ENCODE results near the gene TP63. TPM values are rescaled to one million over a fixed set of nuclear protein-coding genes. Genes with fewer than 3 reads are reported as not detected.
"Not testable (repeated sequence)": the region's sequence is repeated elsewhere in the genome, so short reads cannot be mapped to it uniquely, and the experiment has no call there.

Gene TP63
- total RNA-seq, 1 donor from 2014 or later = 0.06 TPM

GRCh38 chr3:189625572-189625971, 5.6 kb upstream of the TP63 start:
- DNase-seq (ENCODE audit: low spot score) = no peak

DNA sequence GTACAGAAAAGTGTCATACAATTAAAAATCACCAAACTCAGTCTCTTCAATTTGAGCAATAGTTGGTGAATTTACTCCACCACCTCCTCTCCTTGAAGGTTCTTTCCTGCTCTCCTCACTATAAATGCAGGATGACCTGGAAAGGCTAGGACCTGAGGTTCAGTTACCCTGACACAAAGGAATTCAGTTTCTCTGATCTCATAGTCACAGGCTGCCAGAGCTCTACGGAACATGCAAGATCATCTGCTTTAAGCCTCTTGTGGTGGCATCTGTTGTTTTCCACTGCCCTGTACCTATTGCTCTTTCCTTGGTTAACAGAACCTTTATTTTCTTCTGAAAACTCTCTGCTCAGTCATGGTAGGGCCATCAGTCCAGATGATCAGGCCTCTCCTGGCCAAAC, 4.9 kb upstream of the TP63 start:
- no peak for DNase-seq (ENCODE audit: low spot score)

DNA sequence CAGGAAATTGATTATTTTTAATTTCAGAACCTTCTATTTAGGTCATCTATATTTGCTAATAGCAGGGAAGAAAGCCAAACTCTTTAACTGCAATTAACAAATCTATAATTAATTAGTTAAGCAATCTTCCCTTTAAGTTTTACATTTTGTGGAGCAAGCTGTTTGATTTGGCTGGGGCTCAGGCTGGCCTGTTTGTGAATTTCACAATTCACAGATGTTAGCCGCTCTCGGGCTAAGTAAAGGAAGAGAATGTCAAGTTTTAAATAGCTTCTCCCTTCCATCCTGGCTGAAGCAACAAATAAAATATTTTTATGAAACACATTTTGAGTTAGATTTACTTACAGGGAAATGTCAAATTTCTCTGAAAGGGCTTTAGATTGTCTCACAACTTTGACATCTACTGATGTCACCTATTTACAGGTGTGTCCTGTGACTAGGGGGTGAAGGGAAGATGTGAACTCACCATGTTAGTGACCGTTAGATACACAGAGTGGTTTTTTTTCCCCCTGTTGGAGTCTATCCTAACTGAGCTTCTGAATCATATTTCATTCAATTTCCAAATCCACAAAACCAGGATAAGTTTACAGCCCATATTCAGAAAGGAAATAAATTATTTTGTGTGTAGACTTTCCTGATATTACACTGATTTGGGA, 1.3 kb upstream of the TP63 start:
- DNase-seq (ENCODE audit: low spot score) = no peak

GRCh38 chr3:189630767-189631372, 319 bp upstream of the TP63 start:
- DNase-seq (ENCODE audit: low spot score) = no peak

DNA sequence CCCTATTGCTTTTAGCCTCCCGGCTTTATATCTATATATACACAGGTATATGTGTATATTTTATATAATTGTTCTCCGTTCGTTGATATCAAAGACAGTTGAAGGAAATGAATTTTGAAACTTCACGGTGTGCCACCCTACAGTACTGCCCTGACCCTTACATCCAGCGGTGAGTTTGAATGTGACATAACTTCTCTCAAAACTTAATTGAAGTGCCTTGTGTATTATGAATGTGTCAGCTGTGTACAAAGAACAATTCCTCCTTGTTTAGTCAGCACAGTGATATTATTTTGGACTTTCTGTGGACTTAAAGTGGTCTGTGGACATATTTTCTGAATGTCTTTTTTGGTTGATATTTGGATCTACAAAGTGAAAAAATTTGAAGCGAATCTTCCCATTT, 220 bp downstream of the TP63 start:
- no peak for DNase-seq (ENCODE audit: low spot score)

- DNase-seq (ENCODE audit: low spot score) = no peak
Measured at GRCh38 chr3:189632242-189632641, 1.1 kb downstream of the TP63 start.

- DNase-seq (ENCODE audit: low spot score) = no peak
Measured at GRCh38 chr3:189635339-189635738, 4.2 kb downstream of the TP63 start.

GRCh38 chr3:189636048-189636447, 4.9 kb downstream of the TP63 start:
- no peak for DNase-seq (ENCODE audit: low spot score)

DNA sequence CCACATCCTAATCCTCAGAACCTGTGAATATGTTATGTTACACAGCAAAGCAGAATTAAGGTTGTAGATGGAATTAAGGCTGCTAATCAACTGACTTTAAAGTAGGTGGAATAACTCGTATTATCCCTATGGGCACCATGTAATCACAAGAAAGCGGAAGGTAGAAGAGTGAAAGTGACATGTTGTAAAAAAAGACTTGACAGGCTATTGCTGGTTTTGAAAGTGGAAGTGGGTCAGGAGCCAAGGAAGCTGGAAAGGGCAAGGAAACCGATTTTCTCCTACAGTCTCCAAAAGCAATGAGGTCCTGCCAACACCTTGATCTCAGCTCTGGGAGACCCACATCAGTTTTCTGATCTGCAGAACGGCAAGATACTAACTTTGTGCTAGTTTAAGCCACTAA, 6.6 kb downstream of the TP63 start:
- DNase-seq (ENCODE audit: low spot score) = no peak

DNA sequence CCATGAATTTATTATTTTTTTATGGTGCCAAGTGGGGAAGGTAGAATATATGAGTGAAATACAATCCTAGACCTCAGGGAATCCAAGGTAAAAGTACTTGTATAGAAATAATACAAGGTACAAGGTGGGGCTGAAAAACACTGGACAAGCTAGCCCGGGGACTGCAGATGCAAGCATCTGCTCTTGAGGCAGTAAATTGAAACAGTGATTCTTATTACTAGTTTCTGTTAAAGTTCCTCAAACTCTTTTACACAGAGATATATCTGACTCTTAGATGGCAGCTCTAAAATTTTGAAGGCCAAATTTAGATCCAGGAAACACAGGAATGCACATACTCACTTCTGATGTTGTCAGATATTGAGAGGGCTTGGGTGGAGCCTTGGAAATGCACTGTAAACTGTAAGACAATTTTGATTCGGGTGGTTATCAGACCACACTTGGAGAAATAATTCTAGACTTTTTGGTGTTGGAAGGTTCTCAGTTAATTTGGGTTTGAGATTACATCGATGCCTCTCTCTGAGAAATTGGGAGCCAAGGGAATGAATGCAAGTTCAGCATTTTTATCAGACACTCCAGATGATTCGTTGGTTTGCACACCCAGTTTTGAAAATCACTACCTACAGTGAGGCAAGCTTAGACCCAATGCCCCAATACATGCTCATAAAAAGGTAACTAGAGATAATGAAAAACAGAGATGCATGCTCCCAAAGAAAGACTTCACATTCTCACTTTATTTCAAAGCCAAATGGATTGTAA, 7.3 kb downstream of the TP63 start:
- no peak for DNase-seq (ENCODE audit: low spot score)

DNA sequence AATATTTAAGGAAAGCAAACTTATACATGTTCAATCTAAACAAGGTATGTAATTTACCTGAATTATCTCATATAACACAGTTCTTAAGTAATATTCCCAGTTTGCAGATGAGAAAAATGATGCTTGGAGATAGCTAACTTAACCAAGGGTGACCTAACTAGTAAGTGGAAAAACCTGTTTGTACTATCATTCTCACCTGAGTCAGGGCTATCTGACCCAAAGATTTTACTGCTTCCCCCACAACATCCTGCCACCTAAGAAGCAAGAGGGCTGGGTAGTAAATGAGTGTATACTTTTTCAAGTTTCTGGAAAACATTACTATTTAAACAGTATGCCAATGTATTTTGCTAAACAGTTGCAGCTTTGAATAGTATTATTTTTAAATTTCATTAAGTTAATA, 10.6 kb downstream of the TP63 start:
- no peak for DNase-seq (ENCODE audit: low spot score)

GRCh38 chr3:189646853-189647542, 15.8 kb downstream of the TP63 start:
- DNase-seq (ENCODE audit: low spot score) = no peak

DNA sequence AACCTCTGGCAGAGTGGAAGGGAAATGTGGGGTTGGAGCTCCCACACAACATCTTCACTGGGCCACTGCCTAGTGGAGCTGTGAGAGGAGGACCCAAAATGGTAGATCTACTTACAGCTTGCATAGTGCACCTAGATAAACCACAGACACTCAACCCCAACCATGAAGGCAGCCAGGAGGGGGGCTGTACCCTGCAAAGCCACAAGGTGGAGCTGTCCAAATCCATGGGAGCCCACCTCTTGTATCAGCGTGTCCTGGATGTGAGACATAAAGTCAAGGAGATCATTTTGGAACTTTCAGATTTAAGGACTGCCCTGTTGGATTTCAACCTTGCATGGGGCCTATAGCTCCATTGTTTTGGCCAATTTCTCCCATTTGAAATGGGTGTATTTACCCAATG, 20.9 kb downstream of the TP63 start:
- no peak for DNase-seq (ENCODE audit: low spot score)

GRCh38 chr3:189655617-189656016, 24.4 kb downstream of the TP63 start:
- no peak for DNase-seq (ENCODE audit: low spot score)

GRCh38 chr3:189659571-189659970, 28.4 kb downstream of the TP63 start:
- no peak for DNase-seq (ENCODE audit: low spot score)

DNA sequence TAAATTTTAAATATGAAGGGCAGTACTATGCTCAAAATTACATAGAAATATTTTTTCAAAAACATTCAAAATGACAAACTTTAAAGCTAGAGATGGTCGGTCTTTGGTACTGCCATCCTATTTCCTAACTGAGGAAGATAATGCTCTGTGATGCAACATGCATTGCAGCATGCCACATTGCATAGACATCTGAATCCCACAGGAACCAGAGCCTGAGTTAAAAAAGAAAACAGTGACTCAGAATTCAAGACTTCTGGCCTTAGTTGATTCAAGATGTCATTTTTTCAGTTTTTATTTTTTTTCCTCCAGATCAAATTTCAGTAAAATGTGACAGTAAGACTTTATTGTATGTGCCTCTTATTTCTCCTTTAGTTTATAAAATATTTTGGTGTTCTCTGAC, 33.1 kb downstream of the TP63 start:
- DNase-seq (ENCODE audit: low spot score) = no peak

GRCh38 chr3:189672346-189672745, 41.2 kb downstream of the TP63 start:
- DNase-seq (ENCODE audit: low spot score) = not testable (repeated sequence)

GRCh38 chr3:189673535-189673934, 42.3 kb downstream of the TP63 start:
- DNase-seq (ENCODE audit: low spot score) = no peak

GRCh38 chr3:189674249-189674913, 43.2 kb downstream of the TP63 start:
- no peak for DNase-seq (ENCODE audit: low spot score)

GRCh38 chr3:189677667-189678066, 46.5 kb downstream of the TP63 start:
- DNase-seq (ENCODE audit: low spot score) = no peak

DNA sequence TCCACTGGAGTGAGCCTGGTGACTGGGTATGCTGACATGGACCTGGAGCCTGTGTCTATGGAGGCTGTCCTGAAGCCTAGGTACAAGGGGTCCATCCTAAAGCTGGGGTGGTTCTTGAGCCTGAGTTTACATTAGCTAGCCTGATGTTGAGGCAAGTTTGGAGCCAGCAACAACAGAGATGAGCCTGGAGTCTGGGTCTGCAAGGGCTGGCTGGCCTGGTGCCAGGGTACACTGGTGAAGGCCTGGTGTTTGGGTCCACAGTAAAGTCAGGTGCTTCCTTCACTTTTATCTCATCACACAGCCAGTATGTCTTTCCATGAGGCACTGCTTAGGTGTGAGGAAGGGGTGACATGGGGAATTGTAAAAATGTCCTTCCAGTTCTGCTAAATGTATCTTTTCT, 49.5 kb downstream of the TP63 start:
- DNase-seq (ENCODE audit: low spot score) = no peak
